Astrocyte of the spinal cord (primary cell): ENCODE measurements around the gene OTUD1.

ENCODE experiments used
- DNase-seq: peaks from one replicate; pipeline ENCODE4 v3.0.0; 2011; ENCODE audit warnings: low read depth, low spot score
- H3K4me3 ChIP-seq: 2 replicates; pipeline ENCODE4 v1.5.1; 2011; ENCODE audit warnings: low read depth, mild to moderate bottlenecking, low read length, moderate library complexity
- in situ Hi-C: cut with HindIII; loops from 2 replicates; pipeline ENCODE4 v1.10.0; 2017; ENCODE audit warnings: low sequenced_read_pairs
- TF ChIP-seq, protein P1 (sequence below): IDR thresholded peaks from 2 replicates; pipeline ENCODE4 v1.5.1; 2012; ENCODE audit warnings: low read depth, mild to moderate bottlenecking, low read length, inconsistent platforms

The OTUD1 gene

DNA sequence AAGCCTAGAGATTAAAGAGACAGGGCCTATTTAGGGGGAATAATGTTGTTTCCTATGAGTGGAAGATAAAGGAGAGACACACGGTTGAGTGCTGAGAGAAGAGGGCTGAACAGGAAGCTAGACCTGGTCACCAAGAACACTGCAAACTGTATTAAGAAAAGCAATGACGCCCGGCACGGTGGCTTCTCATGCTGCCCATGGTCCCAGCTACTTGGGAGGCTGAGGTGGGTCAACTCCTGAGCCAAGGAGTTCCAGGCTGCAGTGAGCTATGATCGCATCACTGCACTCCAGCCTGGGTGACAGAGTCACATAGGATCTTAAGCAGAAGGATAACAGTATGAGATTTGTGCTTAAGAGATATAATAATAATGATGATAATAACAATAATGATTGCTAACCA, 19.7 kb upstream of the OTUD1 start:
- in situ Hi-C loops = no loop called here
- no peak for DNase-seq
- TF ChIP-seq, protein P1, sequence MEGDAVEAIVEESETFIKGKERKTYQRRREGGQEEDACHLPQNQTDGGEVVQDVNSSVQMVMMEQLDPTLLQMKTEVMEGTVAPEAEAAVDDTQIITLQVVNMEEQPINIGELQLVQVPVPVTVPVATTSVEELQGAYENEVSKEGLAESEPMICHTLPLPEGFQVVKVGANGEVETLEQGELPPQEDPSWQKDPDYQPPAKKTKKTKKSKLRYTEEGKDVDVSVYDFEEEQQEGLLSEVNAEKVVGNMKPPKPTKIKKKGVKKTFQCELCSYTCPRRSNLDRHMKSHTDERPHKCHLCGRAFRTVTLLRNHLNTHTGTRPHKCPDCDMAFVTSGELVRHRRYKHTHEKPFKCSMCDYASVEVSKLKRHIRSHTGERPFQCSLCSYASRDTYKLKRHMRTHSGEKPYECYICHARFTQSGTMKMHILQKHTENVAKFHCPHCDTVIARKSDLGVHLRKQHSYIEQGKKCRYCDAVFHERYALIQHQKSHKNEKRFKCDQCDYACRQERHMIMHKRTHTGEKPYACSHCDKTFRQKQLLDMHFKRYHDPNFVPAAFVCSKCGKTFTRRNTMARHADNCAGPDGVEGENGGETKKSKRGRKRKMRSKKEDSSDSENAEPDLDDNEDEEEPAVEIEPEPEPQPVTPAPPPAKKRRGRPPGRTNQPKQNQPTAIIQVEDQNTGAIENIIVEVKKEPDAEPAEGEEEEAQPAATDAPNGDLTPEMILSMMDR = no peak
- no peak overlapping the region for H3K4me3 ChIP-seq

DNA sequence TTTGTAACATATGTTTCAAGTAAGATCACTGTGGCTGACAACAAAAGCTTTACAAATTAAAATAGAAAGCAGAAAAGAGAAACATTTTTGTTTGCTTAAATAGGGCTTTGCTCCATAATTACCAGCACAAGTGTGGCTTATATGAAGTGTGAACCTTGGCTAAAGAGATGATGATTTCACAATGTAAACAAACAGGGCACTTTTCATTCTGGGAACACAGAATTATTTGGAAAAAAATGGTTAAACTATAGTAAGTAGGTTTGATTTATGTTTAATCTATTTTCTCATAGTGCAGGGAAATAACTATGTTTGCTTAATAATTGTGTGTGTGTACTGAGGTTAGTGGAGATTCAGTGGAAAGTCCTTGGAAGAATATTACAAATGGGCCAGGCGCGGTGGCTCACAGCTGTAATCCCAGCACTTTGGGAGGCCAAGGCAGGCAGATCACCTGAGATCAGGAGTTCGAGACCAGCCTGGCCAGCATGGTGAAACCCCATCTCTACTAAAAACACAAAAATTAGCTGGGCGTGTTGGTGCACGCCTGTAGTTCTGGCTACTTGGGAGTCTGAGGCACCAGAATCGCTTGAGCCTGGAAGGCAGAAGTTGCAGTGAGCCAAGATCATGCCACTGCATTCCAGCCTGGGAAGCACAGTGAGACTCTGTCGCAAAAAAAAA, 19.1 kb upstream of the OTUD1 start:
- H3K4me3 ChIP-seq = no peak overlapping the region
- TF ChIP-seq, protein P1 = no peak
- in situ Hi-C loops = no loop called here
- DNase-seq = no peak

GRCh38 chr10:23421397-23421796, 17.5 kb upstream of the OTUD1 start:
- no peak overlapping the region for H3K4me3 ChIP-seq
- in situ Hi-C loops = no loop called here
- no peak for DNase-seq
- TF ChIP-seq, protein P1 = no peak

DNA sequence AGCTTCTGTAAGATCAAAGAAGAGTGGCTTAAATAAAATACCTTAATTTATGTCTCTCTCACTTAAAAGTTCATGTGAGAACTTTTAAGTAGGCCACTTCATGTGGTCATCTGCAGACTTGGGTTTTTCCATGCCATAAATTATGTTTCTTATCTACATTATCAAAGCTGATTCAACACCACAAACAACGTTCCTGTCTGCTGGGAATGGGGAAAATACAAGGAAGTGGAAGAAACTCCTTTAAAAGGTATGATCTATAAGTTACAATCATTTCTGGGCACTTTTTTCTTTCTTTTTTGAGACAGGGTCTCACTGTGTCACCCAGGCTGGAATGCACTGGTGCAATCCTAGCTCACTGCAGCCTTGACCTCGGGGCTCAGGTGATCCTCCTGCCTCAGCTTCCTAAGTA, 16.9 kb upstream of the OTUD1 start:
- TF ChIP-seq, protein P1 = no peak
- DNase-seq = no peak
- no peak overlapping the region for H3K4me3 ChIP-seq
- in situ Hi-C loops = no loop called here

- in situ Hi-C loops = no loop called here
- TF ChIP-seq, protein P1 = no peak
- no peak for DNase-seq
- no peak overlapping the region for H3K4me3 ChIP-seq
These were observed 6.7 kb upstream of the OTUD1 start for GRCh38 chr10:23432166-23432565.

DNA sequence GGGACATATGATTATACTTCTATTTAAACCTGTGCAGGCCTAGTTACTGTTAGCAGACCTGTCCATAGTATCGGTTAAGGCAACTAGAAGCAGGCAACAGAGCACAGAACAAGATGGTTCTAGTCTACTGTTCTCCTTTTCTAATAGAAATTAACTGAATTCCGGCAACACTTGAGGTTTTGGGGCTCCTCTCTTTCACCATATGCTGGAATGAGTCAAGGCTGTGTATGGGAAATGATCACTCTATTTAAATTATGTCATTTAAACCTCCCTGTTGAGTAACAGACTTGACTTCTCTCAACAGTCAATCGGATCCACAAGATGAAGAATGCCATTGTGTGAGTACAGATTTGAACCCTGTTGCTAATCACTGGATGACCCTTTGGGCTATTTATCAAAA, 6.2 kb upstream of the OTUD1 start:
- in situ Hi-C loops = no loop called here
- DNase-seq = no peak
- TF ChIP-seq, protein P1 = no peak

More for the DNA sequence above, 6.2 kb upstream of the OTUD1 start:
- H3K4me3 ChIP-seq = no peak overlapping the region
